HG03196 (cell line): ENCODE results near the gene BHLHE40.
A peak's percentile ranks its signal among the peaks of the same experiment; 100 is the strongest.

ENCODE experiments used
- ATAC-seq: cut with Tn5 transposase; IDR thresholded peaks from one replicate; pipeline ENCODE4 v1.9.1; 2021; ENCODE audit not compliant: unreplicated experiment

Gene BHLHE40

GRCh38 chr3:4979428-4980228 is at the start of gene BHLHE40:
Gene BHLHE40 (plus strand): TSS chr3:4979437. CDS start chr3:4979719, 282 bp downstream.
- peak; percentile 2 for ATAC-seq

GRCh38 chr3:4930501-4930900 is 48.7 kb upstream of the BHLHE40 start:
- no peak for ATAC-seq

- ATAC-seq, result no peak
Measured at GRCh38 chr3:4934050-4934449, 45.2 kb upstream of the BHLHE40 start.

- ATAC-seq, result peak; percentile 65
Measured at GRCh38 chr3:4935347-4935746, 43.9 kb upstream of the BHLHE40 start.

DNA sequence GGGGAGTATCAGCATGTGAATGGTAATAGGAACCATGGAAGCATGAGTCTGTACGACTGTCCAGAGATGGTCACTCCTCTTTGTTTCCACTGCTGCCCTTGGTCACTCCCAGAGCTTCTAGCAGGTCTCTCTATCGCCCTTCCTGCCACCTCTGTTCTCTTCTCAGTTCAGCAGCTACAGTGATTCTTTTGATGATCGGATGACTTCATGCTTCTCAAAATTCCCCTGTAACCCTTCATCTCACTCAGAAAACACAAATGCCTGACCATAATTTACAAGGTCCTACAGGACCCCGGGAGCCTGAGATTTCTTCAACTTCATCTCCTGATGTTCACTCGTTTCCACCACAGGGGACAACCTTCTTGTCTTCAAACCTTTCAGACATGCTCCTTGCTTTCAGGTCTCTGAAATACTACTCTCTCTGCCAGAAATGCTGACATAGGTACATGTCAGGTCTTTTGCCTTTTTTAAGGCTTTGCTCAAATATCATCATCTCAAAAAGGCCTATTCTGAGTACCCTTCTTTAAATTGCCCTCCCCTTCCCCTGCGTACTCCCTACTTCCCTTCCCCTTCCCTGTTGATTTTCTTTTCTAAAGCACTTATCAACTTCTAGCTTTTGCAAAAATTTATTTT is 42.1 kb upstream of the BHLHE40 start:
- ATAC-seq, result no peak

GRCh38 chr3:4938281-4938982 is 40.8 kb upstream of the BHLHE40 start:
- no peak for ATAC-seq

GRCh38 chr3:4939276-4939675 is 40.0 kb upstream of the BHLHE40 start:
- ATAC-seq, result no peak

DNA sequence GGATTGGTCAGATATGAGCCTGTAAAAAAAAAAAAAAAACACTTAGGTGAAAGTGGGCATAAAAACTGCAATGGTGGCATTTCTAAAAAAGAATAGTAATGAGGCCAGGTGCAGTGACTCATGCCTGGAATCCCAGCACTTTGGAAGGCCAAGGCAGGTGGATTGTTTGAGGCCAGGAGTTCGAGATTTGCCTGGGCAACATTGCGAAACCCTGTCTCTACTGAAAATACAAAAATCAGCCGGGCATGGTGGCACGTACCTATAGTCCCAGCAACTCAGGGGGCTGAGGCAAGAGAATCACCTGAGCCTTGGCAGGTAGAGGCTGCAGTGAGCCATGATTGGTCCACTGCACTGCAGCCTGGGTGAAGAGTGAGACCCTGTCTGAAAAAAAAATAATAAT is 38.3 kb upstream of the BHLHE40 start:
- no peak for ATAC-seq

GRCh38 chr3:4943549-4943948 is 35.7 kb upstream of the BHLHE40 start:
- no peak for ATAC-seq

GRCh38 chr3:4945324-4945723 is 33.9 kb upstream of the BHLHE40 start:
- no peak for ATAC-seq

- ATAC-seq, result no peak
Measured at GRCh38 chr3:4947028-4947427, 32.2 kb upstream of the BHLHE40 start.

GRCh38 chr3:4948395-4948794 is 30.8 kb upstream of the BHLHE40 start:
- ATAC-seq, result no peak

- no peak for ATAC-seq
Measured at GRCh38 chr3:4949004-4949403, 30.2 kb upstream of the BHLHE40 start.

DNA sequence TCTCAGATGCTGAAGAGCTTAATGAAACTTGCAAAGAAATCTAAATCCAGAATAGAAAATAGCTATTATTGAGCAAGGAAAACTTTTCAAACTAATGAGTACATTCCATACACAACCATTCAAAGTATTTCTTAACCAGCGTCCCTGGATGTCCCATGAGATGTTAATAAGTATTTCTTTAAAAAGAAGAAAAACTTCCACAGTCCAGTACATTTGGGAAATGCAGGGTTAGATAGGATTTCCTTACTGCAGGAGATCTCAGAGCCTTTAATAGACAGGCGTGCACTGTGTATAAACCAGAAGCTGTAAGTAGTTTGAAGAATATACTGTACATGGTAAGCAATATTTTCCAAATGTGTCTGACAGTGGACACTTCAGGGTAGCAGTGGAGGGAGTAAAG is 29.6 kb upstream of the BHLHE40 start:
- no peak for ATAC-seq

- no peak for ATAC-seq
Measured at GRCh38 chr3:4950351-4950784, 28.9 kb upstream of the BHLHE40 start.

DNA sequence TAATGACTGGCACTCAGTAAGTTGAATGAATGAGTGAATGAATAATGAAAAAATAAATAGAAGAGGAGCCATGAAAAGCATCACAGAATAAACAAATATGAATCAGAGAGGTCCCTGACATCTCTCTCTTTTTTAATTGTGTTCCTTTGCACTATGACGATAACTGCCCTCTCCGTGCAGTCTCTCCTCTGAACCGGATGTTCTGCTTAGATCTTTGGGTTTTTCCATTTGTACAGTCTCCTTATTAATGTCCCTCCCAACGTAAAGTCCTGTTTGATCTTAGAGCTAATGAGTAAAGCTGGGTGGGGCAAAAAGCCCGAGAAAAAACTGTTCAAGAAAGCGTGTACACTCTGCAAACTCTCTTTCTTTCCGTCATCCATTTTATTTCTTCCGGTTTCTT is 28.3 kb upstream of the BHLHE40 start:
- ATAC-seq, result no peak

DNA sequence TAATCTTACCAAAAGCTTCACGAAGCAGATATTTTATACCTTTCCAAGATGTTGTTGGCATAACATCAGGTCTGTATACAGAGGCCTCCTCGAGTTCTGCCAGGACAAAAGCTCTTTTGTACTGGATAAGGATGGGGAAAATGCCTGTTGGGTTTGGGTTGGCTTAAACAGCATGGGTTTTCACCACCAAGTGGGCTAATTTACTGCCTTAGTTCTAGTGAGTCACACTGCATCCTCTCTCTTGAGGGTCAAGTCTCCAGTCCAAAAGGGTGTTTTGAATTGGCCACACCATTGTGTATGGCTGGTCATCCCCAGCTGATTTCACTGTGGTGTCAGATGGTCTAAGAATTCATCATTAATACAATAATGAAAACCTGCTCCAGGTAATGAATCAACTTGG is 26.1 kb upstream of the BHLHE40 start:
- no peak for ATAC-seq

DNA sequence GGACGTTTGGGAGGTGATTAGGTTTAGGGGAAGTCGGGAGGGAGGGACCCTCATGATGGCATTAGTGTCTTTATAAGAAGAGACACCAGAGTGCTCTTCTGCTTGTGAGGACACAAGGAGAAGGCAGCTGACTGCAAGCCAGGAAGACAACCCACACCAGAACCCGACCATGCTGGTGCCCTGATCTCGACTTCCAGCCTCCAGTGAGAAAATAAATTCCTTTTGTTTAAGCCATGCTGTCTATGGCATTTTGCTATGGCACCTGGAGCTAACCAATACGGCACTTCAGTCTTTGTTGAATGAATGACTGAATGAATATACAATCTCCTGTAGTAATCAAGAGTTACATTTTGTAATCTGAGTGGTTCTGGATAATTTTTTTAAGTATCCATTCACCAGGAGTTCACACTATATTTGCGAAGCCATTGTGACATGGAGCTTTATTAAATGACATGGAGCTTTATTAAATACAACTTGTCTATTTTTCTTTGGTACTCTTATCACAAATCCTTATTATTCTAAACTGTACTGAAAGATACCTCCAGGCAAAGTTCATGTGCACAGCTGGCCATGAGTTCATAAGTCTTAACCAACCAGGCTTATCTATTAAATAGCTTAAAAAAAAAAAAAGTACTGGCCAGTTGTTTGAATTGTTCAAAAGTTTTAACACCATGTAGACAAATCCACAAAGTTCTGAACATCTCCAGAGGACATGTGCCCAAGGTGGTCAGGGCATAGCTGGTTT is 24.8 kb upstream of the BHLHE40 start:
- no peak for ATAC-seq

GRCh38 chr3:4956099-4956498 is 23.1 kb upstream of the BHLHE40 start:
- ATAC-seq, result no peak

GRCh38 chr3:4956738-4957137 is 22.5 kb upstream of the BHLHE40 start:
- no peak for ATAC-seq

DNA sequence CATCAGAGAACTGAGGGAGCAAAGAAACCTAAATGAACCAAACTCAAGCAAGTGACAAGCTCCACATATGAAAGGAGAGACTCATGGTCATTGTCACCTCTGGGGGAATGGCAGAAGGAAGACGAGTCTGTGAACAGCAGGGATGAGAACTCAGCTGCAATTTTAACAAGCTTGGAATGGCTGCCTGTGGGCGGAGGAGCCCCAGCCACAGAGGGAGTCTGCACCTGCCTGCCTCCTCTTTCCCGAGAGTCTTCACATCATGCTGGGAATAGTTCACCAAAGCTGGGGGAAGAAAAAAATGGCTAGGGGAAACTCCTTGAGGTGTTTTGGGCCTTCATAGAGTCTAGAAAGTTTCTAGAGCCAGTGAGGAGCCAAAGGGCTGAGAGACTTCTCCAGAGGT is 21.3 kb upstream of the BHLHE40 start:
- ATAC-seq, result no peak
